Hepatic stellate cell (primary cell): ENCODE measurements around the gene KCNAB2.

ENCODE experiments used
- DNase-seq: peaks from one replicate; pipeline ENCODE4 v3.0.0; 2011; ENCODE audit warnings: low spot score

KCNAB2 gene

DNA sequence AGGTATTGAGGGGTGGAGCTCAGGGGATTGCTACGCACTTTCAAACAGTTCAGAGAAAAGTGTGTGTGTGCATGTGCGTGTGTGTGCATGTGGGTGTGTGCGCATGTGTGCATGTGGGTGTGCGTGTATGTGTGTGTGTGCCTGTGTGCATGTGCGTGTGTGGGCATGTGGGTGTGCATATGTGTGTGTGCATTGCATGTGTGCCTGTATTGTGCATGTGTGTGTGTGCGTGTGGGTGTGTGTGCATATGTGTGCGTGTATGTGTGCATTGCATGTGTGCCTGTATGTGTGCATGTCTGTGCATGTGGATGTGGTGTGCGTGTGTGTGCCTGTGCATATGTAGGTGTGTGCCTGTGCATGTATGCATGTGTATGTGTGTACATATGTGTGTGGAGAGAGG, 12.6 kb upstream of the KCNAB2 start:
- DNase-seq: no peak

DNA sequence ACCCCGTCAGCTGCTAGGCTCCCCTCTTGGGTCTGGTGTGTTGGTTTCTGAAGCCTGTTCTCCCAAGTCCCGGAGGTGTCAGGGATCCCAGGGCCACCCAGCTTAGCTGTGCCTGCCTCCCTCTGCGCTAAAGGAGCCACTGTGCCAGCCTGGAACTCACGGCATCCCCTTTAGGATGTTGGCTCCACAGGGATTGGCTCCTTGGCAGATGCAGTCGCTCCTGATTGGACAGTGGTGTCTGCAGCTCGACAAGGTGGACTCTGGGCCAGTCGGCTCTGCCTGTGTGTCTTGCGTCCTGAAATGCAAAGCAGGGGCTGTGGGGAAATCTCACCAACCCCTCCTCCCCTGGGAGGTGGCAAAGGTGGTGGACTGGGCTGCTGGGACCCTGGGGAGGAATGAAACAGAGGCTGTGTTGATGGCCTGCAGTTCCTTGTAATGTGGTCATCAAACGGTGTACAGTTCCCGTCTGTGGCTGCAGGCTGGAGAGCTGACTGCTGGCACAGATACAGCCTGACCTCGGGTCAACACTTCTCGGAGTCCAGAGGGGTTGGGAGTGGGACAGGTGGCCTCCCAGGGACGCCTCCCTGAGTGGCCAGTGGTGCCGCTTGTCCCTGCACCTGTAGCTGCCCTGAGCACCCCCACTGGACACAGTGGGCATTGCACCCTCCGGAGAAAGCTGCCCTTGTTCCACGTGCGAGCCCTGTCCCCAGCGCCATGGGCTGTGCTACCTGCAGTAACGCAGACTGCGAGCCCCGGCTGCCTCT, 11.5 kb upstream of the KCNAB2 start:
- peak; percentile 66 for DNase-seq

DNA sequence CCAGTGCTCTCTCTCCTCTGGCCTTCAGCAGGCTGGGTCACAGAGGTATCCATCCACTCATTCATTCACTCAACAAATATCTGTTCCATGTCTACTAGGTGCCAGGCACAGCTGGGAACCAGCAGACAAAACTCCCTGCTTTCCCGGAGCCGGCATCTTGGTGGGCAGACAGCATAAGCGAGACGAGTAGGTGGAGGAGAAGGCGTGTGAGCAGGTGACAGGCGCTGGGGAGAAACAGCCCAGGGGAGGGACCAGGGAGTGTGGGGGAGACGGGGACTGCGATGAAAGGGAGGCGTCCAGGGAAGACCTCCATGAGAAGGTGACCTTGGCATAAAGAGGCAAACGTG, 11.0 kb upstream of the KCNAB2 start:
- DNase-seq: no peak

DNA sequence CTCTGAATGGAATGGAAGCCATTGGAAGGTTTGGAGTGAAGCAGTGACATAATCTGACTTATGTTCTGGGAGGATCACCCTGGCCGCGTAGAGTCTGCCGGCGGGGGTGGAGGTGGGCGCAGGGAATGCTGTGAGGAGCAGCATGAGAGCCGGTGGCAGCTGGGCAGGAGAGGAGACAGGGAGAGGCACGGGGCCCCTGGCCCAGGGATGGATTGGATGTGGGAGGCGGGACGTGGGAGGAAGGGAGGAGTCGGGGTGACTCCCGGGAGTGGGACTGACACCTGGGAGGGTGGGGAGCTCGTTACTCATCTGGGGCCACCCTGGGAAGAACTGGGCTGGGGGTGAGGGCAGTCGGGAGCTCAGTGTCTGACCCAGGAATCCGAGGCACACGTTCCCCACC, 10.4 kb upstream of the KCNAB2 start:
- DNase-seq: no peak

DNA sequence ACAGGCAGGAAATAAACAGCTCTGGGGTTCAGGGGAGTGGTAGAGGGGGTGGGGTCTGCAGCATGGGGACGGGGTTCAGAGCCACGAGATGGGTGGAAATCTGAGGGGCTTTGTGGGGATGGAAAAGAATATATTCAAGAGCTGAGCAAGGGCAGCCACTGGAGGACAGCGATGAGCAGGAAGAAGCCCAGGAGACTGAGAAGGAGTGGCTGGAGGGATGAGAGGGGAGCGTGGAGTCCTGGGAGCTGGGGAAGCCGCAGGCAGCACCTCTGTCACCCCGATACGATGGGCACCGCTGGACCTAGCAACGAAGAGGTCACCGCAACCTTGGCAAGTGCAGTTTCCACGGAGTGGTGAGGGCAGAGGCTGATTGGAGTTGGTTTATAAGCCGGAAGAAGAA, 10.0 kb upstream of the KCNAB2 start:
- DNase-seq: no peak

DNA sequence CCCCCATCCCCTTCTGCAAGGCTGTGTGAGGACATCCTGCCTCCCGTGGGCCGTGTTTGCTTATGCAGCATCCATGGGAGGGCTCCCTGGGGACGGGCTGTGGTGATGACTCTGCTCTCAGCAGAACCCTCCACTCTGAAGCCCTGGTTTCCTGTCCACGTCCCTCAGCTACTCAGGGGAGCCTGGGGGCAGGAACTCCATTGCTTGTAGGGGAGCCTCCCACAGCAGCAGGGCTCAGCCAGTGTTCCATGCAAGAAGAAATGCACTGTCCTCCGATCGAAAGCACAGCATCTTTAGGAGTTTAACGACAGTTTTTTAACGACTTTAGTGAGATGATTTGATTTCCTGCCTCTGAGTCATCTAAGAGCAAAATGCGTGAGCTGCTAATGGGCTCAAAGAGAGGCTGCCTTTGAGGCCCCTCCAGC, 8.3 kb upstream of the KCNAB2 start:
- peak; percentile 96 for DNase-seq

DNA sequence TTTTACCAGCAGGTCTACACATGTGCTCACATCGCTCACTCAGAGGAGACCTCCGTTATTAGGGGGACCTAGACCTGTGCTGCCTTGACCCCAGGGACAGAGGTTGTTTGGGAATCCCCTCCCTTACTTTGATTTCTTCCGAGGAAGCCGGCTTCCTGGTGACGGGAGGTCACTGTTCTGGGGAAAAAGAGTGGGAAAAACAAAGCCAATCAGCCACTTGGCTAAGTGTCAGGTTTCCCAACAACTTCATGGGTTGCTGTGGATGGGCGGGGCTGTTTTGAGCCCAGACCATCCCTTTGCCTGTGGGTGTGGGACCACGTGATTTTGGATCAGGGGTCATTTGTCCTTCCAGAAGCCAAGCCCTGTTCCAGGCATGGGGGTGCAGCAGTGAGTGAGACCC, 7.1 kb upstream of the KCNAB2 start:
- DNase-seq: no peak

DNA sequence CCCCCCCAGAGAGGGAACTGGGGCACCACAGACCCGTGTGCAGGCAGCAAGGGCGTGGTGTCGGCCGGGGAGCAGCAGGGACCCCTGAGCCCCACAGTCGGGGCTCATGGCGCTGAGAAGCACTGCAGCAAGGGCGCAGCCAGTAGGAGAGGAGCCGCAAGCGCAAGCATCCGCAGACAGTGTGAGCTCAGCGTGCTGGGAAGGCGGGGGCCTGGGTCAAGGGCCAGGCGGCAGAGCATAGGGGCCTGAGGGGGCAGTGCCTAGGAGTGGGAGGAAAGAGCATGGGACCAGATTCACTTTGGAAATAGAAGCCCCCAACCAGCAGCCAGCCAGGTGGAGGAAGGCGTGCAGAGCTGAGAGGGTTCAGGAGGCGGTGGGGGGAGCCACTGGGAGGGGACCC, 6.7 kb upstream of the KCNAB2 start:
- DNase-seq: no peak

DNA sequence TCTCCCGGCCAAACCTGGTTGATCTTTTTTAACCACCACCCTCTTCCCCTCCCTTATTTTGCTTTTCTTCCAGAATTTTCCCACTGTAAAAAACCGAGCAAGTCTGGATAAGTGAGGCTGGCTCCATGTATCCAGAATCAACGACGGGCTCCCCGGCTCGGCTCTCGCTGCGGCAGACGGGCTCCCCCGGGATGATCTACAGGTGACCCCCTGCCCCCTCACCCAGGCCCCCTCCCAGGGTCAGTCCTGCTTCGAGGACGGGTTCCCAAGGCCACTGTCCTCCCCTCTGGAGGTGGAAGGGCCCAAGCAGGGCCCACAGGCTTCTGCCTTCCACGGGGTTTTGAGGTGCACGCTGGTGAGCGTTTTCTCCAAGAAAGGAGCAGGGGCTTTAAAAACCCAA, 5.2 kb upstream of the KCNAB2 start:
- DNase-seq: no peak

DNA sequence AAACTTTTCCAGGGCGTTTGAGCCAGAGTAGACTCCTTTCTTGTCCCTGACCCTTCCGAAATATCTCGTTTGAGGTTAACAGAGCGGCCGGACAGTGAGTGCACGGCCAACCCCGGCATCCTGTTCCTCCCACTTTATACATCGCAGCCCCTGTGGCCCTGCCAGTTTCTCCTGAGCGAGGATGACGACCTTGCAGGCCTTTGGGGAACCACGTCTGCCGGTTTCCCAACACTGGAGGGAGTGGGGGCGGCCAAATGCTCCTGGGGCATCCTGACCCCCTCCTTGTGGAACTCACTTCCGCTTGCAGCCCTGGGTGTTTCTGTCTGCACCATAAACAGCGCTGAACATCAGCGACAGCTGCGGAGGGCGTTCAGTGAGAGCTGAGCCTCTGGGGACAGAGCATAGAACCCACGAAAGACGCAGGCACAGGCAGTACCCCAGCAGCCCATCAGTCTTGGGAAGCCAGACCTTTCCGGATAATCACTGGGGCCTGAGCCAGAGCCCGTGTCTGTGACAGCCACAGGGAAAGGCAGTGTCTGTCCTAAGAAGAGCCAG, 4.8 kb upstream of the KCNAB2 start:
- DNase-seq: no peak

DNA sequence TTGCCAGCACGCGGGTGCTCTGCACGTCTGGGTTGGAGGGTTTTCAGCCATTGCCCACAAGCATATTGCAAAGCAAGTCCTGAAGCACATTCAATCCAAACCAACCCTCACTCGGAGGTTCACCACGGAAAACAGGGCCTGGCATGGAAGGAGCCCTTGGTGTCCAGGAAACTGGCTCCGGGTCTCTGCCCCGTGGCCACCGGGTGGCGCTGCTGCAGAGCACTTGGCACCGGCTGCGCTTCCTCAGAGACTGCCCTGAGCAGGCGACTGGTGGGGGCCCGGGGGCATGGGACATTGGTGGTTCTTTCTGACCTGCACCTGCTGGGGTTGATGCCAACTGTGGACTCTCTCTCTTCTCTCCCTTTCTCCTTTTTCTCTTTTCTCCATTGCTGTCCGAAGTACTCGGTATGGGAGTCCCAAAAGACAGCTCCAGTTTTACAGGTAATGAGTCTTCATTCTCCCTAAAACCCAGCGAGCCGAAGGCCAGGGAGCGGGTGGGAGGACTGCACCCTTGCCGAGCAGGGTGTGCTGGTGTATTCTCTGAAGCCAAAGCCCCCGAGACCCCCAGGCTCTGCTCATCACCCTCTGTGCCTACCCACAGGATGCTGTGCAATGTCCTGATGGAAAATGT, 4.1 kb upstream of the KCNAB2 start:
- peak; percentile 67 for DNase-seq

DNA sequence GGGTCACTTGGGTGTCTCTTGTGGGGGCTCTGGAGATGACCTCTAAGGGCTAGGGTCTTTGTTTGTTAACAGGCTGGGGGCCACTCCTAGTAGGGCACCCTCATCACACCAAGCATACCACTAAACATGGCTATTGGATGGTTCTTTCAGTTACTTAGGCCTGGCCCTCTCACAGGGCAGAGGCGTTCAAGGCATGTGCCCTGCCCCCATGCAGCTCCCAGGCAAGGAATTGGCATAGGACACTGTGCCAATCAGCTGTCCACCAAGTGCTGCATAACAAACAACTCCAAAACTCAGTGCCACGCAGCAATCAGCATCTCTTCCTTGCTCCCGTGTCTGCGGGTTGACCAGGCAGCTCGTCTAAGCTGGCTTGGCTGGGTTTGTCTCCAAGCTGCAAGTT, 2.1 kb upstream of the KCNAB2 start:
- no peak for DNase-seq

DNA sequence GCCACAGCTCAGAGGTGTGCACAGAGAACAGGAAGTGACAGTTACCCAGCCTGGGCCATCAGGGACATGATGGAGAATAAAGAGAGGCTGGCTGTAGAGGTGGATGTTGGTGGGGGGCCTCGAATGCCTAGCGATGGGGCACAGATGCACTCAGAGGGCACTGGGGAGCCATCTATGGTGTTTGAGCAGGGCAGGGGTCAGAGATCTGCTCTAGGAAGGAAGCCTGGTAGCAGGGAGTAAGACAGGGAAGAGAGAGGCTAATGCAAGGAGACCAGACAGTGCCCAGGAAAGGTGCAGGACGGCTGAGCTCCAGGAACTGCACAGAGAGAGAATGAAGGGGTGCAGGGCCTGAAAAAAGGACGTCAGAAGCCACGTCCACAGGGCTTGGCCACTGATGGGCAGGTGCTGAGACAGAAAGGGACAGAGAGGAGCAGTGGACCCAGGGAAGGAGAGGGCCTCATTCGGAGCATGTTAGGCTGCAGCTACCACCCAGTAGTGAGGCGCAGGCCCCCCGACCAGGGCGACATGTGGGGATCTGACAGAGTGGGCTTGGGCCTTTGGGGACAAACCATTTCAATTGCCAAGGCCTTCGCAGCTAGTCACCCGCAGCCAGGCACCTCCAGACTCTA, 1.1 kb upstream of the KCNAB2 start:
- no peak for DNase-seq

DNA sequence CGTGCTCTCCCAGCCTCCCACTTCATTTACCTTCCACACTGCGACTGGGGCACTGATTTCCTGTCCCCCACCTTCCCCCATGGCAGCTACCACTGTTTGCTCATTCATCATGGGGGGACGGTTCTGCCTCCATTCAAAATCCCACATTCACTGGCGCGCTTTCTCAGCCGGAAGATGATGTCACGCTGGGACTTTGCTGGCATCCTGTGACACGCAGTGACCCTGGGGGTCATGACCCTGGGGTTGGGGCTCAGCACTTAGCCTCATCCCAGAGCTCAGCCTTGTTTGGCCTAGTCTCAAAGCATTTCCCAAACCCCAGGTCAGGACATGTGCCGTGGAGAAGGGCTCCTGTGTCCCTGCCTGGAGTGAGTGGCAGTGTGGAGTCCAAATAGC, 582 bp upstream of the KCNAB2 start:
- no peak for DNase-seq

DNA sequence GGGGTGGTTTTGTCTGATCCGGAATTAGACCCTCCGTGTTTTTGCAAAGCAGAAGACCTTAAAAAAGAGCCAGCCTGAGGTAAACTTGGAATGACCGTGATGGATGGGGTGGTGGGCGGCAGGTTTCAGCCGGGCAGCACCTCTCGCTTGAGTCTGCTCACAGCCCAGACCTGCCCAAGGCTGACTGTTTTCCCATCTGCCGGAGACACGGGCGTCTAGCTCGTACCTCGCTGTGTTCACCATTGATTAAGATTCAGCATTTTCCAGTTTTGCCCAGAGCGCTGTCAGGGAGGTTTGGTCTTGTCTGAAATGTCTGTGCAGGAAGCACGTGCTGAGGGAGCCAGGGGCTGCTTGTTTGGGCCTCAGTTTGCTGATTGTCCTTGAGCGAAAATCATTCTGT, 591 bp downstream of the KCNAB2 start:
- DNase-seq: no peak

DNA sequence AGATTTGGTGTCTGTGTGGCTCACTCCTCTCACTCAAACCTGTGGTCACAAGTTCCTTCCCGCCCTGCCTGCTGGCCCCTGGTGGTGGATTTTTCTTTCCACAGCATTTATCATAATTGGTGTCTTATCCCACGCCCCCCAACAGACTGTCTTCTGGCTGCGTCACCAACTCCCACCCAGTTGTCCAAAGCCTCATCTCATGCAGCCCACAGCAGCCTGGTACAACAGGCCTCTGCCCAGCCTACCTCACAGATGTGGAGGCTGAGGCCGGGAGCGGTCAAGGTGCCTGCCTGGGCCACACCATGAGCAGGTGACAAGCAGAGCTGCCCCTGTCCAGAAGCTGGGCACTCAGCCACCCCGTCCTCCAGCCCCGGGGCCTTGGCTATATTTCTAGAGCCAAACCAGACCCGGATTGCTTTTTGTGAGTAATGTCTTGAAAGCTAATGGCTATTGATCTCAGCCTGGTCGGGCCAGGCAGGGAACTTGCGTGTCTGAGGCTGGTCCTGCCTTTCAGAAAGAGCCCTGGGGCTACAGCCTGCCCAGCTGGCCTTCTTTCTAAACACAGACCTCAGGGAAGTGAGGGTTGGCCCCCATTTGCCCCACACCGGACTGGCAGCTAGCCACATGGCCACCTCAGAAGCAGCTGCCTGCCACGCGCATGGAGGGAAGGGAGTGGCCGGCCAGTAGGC, 2.6 kb downstream of the KCNAB2 start:
- no peak for DNase-seq

DNA sequence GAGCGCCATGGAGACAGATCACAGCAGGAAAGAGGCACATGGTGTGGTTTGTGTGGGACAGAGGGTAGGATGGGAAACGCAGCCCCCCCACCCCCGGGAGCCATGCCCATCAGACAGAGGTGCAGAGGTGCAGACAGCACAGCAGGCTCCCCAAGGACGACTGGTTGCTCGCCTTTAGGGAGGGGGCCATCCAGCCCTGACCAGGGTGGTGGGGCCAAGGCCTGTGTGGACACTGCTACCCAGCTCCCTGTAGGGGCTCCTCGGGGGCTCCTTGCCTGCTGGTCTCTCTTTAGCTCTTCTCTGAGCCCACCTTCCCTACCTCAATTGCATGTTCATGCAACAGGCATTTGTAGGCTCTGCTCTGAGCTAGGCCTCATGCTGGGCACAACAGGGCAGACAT, 3.7 kb downstream of the KCNAB2 start:
- no peak for DNase-seq

DNA sequence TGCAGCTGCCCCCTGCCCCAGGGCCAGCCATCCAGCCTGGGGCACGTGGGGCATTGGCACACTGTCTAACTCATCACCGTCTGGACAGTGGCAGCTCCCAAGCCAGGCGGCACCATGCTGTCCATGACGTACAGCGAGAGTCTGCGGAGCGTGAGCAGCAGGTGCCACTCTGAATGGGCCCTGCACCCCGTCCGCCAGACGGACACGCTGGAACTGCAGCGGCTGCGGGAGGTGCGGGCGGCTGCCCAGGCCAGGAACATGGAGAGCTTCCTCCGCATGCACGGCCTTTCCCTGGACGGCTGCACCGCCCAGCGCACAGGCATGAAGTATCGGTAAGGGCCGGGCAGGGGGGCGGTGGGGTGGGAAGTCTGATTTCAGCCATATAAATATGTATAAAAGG, 5.7 kb downstream of the KCNAB2 start:
- DNase-seq: no peak

DNA sequence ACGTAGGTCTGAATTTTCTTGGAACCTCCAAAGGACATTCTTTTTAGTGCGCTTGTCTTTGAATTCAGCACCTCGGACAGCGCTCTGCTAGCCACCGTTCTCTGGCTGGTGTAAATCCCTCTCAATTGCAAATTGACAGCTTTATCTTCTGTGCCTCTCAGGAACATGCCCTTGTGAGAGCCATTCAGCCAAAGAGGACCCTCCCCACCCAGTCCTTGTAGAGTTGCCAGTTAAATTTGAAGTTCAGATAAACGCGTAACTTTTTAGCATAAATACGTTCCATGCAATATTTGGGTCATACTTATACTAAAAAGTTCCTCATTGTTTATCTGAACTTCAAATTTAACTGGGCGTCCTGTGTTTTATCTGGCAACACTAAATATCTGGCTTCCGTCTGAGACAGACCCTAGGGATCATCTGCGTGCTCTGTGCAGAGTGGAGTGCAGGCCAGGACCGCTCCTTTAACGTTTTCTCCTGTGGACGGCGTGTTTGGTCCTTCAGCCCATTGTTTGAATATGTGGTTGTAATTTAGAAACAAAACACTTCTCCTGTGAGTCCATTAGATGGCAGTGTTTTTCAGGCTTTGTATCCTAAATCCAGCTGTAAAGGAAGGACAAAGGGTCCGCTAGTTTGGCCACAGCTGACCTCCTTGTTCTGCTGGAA, 7.0 kb downstream of the KCNAB2 start:
- peak; percentile 82 for DNase-seq

DNA sequence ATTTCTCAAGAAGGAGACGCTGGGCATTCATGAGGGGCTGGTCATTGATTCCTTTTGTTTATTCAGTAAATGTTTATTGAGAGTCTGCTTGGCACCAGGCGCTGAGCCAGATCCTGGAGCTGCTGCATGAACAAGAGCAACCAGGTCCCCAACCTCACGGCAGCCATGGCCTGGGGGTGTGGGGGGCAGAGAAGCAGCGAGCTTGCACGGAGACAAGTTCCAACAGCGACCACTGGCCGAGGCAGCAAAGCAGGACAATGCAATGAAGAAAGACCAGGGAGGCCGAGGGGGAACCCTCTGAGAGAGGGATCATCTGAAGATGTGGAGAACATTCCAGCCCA, 7.5 kb downstream of the KCNAB2 start:
- DNase-seq: no peak

DNA sequence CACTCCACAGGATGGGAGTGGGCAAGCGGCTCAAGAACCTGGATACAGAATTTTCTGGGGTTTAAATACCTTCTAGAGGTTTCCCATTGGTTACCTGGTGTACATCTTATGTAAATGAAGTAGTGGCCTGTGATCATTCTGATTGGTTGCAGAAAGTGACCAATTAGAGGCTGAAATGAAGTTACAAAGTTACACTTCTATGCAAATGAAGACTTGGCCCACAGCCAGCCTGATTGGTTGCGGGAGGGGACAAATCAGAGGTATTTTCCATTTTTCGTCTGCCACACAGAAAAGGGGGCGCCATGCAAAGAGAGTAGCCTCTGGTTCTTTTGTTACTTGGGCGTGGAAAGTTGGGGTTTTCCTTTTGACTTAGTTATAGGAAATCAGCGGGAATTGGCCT, 8.9 kb downstream of the KCNAB2 start:
- no peak for DNase-seq

DNA sequence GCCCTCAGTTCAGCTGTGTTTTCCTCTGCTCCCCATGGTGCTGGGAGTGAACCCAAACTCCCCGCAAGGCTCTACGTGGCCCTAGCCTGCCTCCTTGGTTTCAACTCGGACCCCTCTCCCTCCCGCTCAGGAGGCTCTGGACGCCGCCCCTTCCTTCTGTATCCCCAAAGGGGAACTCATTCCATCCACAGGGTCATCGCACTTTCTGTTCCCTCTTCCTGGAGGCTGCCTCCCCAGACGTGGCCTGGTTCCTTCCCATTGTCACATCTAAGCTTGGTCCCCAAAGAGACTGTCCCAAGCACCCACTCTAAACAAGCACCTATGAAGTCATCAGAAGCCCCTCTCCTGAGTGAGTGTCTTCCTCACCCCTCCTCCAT, 10.9 kb downstream of the KCNAB2 start:
- no peak for DNase-seq
